Measurements from ENCODE around the gene SSBP4. TPM values are rescaled to one million over a fixed set of nuclear protein-coding genes. Genes with fewer than 3 reads are reported as not detected.

The SSBP4 gene
- total and polyA plus RNA-seq, 9 of the 15 experiments (the other 6 are each of a cell fraction or from before 2014, with no cell fraction given): 1.1 to 189 (median 39.0) TPM

GRCh38 chr19:18373892-18374629 is 45.1 kb upstream of the SSBP4 start (continued):
- peak; percentile 94 for TF ChIP-seq MGA (IDR thresholded peaks at IDR 0.05)
- no peak; the same call in none of the 2 replicates for TF ChIP-seq CBX1 (IDR thresholded peaks at IDR 0.05; ENCODE audit: low read depth)
- TF ChIP-seq CEBPG (CRISPR knock-in tag; IDR thresholded peaks at IDR 0.05): 0 out of 2 replicates have a peak, but pooled peaks have one; percentile 9
- TF ChIP-seq CEBPG (tag; conservative IDR thresholded peaks at IDR 0.05 in 1 of 2, IDR thresholded peaks at IDR 0.05 in 1 of 2): no peak
- TF ChIP-seq ZNF583 (CRISPR knock-in tag; IDR thresholded peaks at IDR 0.05): peak; percentile 69
- TF ChIP-seq ZKSCAN8 (CRISPR knock-in tag; IDR thresholded peaks at IDR 0.05): peak; percentile 99
- TF ChIP-seq PRMT5 (CRISPR knock-in tag; IDR thresholded peaks at IDR 0.05): no peak
- no peak for TF ChIP-seq ZNF75A (CRISPR knock-in tag; IDR thresholded peaks at IDR 0.05)
- no peak for TF ChIP-seq ZNF146 (CRISPR knock-in tag; IDR thresholded peaks at IDR 0.05; ENCODE audit: unreplicated experiment)
- no peak for TF ChIP-seq ZNF347 (CRISPR knock-in tag; IDR thresholded peaks at IDR 0.05; ENCODE audit: low read depth)
- peak; percentile 57 to 59; a peak in 3 of 4 replicates for TF ChIP-seq KDM1A (IDR thresholded peaks at IDR 0.05)
- TF ChIP-seq RB1 (IDR thresholded peaks at IDR 0.05; ENCODE audit: low read depth): no peak; the same call in 1 of the 2 replicates
- TF ChIP-seq ESRRA (IDR thresholded peaks at IDR 0.05; ENCODE audit: borderline replicate concordance, low read depth): peak; percentile 89; the same call in 1 of the 2 replicates
- no peak for TF ChIP-seq ZFX (CRISPR knock-in tag; IDR thresholded peaks at IDR 0.05)
- peak; percentile 94 for TF ChIP-seq JUN (IDR thresholded peaks at IDR 0.05; ENCODE audit: borderline replicate concordance, low read depth, low read length)
- TF ChIP-seq JUN (CRISPR knock-in tag; IDR thresholded peaks at IDR 0.05; ENCODE audit: borderline replicate concordance): peak; percentile 83; the same call in 1 of the 2 replicates
- no peak for TF ChIP-seq HIVEP1 (CRISPR knock-in tag; IDR thresholded peaks at IDR 0.05)
- no peak for TF ChIP-seq RBM14 (IDR thresholded peaks at IDR 0.05; ENCODE audit: borderline replicate concordance, insufficient read depth, low read depth, low read length)

All from K562 (cell line).